ENCODE measurements around the gene LHX1. TPM values are rescaled to one million over a fixed set of nuclear protein-coding genes. Genes with fewer than 3 reads are reported as not detected.

Gene LHX1
- total RNA-seq, 4 donors from 2014 or later, result not detected

DNA sequence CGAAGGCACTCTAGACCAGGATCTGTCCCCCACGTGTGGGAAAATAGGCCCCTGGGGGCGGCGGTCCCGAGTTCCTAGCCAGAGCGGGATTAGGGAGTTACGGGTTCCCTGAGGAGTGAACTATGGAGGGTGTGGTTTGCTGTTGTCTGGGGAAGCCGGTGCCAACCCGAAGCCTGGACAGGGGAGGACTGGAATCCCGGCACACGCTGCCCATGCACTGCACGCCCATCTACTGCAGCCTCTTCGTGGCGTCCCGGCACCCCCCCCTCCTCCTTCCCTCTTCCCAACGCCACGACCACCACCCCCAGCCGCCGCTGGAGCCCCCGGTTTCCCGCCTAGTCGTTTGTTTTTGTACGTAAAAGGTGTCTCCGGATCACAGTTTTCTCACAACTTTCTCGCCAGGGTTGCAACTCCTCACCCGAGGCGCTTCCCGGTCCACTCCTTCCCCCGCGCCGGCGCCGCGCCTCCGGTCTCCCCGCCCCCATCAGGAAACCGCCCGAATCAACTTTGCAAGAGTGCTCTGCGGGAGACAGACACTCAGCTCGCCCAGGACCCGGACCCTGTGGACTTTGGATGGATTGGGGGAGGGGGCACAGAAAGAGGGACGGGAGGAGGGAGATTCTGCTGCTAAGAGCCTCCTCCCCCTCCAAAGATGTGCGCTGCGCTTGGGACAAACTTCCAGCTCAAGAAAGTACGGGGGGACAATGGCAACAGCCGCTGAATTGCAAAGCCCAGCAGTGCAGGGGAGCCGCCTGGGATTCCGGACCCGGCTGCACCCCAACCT is 1.4 kb upstream of the LHX1 start:
- peak overlapping the region in 1 of 3 donors; percentile 6 for H3K4me3 ChIP-seq (replicated peaks in 1 of 3)

DNA sequence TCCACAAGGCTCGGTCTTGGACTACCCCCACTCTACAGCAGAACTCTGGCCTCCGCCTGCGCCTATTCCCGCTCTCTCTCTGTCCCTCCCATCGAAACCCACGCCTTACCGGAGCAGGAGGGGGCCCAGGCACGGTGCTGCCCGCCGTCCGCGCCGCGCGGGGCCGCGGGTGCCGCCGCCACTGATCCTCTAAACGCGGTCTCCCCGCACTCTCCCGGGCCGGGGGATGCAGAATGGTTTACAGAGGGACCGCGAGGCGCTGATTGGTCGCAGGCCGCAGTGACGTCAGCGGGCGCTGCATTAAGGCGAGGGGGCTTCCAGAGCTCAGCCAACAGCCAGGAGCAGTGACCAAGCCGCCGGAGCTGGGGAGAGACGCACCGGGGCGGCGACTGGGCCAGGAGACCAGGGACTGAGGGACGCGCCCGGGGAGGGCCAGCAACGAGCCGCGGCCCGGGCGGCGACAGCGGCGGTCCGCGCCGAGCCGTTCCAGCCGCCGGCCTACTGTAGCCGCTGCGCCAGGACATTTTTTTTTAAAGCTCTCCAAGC is 747 bp upstream of the LHX1 start:
- Histone ChIP-seq H3K36me3 (no peaks in the 10 kb centered on the region), H3K4me1 (peaks cover 36 to 75% of the 10 kb centered on the region in 2 donors), H3K9me3 (no peaks in the 10 kb centered on the region), H3K27me3 (peaks cover 92% of the 10 kb centered on the region), H3K27ac (no peak overlapping the region), H3K4me3 (replicated peaks in 1 of 3) (peak overlapping the region in 1 of 3 donors; percentile 6)
- 4% methylated on average over 26 to 28 of the region's 58 CpGs for WGBS, 2 donors
- no peak for DNase-seq
- intact Hi-C loops (cut with DNase I), result no loop called here
- no peak for TF ChIP-seq POLR2A (IDR thresholded peaks at IDR 0.05)

More for the DNA sequence above, 1.4 kb upstream of the LHX1 start:
- WGBS, 2 donors, result 2 to 4% methylated on average over 30 to 49 of the region's 49 CpGs
- DNase-seq, result no peak
- no peak overlapping the region for H3K27ac ChIP-seq
- peaks cover 36 to 77% of the 10 kb centered on the region in 2 donors for H3K4me1 ChIP-seq
- no peaks in the 10 kb centered on the region for H3K9me3 ChIP-seq
- H3K27me3 ChIP-seq, result peaks cover 92% of the 10 kb centered on the region
- no peaks in the 10 kb centered on the region for H3K36me3 ChIP-seq
- TF ChIP-seq, protein P1, sequence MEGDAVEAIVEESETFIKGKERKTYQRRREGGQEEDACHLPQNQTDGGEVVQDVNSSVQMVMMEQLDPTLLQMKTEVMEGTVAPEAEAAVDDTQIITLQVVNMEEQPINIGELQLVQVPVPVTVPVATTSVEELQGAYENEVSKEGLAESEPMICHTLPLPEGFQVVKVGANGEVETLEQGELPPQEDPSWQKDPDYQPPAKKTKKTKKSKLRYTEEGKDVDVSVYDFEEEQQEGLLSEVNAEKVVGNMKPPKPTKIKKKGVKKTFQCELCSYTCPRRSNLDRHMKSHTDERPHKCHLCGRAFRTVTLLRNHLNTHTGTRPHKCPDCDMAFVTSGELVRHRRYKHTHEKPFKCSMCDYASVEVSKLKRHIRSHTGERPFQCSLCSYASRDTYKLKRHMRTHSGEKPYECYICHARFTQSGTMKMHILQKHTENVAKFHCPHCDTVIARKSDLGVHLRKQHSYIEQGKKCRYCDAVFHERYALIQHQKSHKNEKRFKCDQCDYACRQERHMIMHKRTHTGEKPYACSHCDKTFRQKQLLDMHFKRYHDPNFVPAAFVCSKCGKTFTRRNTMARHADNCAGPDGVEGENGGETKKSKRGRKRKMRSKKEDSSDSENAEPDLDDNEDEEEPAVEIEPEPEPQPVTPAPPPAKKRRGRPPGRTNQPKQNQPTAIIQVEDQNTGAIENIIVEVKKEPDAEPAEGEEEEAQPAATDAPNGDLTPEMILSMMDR (IDR thresholded peaks at IDR 0.05), result no peak
- no peak for TF ChIP-seq POLR2A (IDR thresholded peaks at IDR 0.05)
- intact Hi-C loops (cut with DNase I), result no loop called here

DNA sequence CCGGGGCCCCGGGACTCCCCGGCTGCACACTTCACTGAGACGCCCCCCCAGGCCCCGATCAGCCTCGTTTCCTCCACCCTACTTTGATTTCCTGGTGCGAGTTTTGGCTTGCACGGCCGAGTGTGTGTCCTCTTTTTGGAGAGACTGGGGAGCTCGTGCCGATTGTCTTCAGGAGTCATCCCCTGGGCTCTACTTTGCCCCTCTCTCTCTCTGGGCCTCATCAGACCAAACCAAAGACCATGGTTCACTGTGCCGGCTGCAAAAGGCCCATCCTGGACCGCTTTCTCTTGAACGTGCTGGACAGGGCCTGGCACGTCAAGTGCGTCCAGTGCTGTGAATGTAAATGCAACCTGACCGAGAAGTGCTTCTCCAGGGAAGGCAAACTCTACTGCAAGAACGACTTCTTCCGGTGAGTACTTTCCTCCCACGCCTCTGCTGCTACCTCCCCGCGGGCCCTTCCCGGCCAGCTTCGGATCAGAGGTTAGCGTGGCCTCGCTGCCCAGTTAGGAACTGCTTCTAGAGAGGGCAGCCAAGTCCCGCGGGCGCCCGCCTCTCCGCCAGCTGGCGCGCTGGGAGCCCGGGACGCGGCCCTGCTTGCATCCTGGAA is 787 bp downstream of the LHX1 start:
- peaks cover 42 to 72% of the 10 kb centered on the region in 2 donors for H3K4me1 ChIP-seq
- no peak for TF ChIP-seq POLR2A (IDR thresholded peaks at IDR 0.05)
- TF ChIP-seq, protein P1 (IDR thresholded peaks at IDR 0.05), result no peak
- intact Hi-C loops (cut with DNase I), result no loop called here
- peak; percentile 19 to 41 for DNase-seq
- H3K27ac ChIP-seq, result no peak overlapping the region
- no peaks in the 10 kb centered on the region for H3K9me3 ChIP-seq
- WGBS, 2 donors, result 4% methylated on average over 30 to 33 of the region's 36 CpGs
- H3K27me3 ChIP-seq, result peaks cover 93% of the 10 kb centered on the region
- no peak overlapping the region for H3K4me3 ChIP-seq (replicated peaks in 1 of 3)
- H3K36me3 ChIP-seq, result no peaks in the 10 kb centered on the region

DNA sequence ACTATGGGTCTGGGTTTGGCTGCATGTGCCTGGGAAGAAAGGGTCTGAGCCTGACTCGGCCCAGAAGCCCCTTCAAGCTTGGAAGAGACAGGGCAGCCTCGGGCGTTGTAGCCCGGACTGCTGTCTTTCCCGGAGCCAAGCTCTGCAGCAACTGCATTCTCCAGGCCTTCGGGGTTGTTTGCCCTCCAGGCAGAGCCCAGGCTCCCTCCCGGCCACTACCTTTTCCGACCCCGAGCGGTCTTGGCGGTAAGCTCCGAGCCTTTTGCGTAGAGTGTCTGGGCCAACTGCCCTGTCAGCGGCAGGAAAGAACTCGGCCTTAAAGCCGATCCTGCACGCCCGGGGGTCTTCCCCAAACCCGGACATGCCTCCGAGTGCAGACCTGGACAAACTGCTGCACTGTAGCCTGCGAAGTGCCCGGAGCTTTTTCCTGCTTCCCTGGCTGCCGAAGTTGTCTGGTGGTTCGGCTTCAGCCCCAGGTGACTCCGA is 1.3 kb downstream of the LHX1 start:
- DNase-seq, result no peak
- Histone ChIP-seq H3K27ac (no peak overlapping the region), H3K4me1 (peaks cover 42 to 71% of the 10 kb centered on the region in 2 donors), H3K27me3 (peaks cover 94% of the 10 kb centered on the region), H3K9me3 (no peaks in the 10 kb centered on the region), H3K36me3 (no peaks in the 10 kb centered on the region), H3K4me3 (replicated peaks in 1 of 3) (no peak overlapping the region)
- intact Hi-C loops (cut with DNase I), result no loop called here
- TF ChIP-seq, protein P1 (IDR thresholded peaks at IDR 0.05), result no peak
- no peak for TF ChIP-seq POLR2A (IDR thresholded peaks at IDR 0.05)
- 0 to 6% methylated on average over 3 to 6 of the region's 25 CpGs for WGBS, 2 donors

DNA sequence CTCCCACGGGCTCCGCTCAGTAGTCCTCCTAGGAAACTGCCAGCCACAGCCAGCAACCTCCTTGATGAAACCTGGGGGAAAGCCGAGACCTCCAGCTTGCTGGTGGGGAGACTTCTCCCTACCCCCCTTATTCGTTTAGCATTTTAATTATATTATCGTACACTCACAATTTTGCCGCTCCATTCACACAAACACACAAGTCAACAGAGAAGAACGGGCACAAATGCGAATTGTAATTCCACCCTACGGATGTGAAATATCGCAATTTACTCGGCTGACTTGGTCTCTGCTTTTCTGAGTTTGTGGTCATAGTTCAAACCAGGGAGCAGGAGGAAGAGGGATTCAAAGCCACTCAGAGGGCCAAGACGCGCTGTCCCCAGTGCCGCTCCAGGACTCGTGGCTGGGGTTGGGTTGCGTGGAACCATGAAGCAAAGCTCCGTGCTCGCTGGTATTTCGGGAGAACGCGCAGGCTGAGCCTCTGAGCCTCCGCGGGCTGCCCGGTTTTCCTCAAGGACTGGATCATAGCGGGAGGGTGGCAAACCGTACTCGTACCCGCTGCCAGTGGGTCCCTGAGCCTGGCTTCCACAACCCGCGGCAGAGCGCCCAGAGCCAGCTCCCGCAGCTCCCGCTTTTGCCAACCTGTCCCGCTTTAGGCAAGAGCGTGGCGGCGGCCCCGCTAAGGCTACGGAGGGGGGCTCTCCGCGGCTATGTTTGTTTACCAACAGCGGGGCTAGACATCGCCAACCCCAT is 2.0 kb downstream of the LHX1 start:
- Histone ChIP-seq H3K9me3 (no peaks in the 10 kb centered on the region), H3K4me3 (replicated peaks in 1 of 3) (no peak overlapping the region), H3K36me3 (no peaks in the 10 kb centered on the region), H3K4me1 (peaks cover 40 to 64% of the 10 kb centered on the region in 2 donors), H3K27ac (no peak overlapping the region), H3K27me3 (peaks cover 90% of the 10 kb centered on the region)
- TF ChIP-seq POLR2A (IDR thresholded peaks at IDR 0.05), result no peak
- TF ChIP-seq, protein P1 (IDR thresholded peaks at IDR 0.05), result no peak
- 9 to 15% methylated on average over 18 to 27 of the region's 43 CpGs for WGBS, 2 donors
- no peak for DNase-seq
- intact Hi-C loops (cut with DNase I), result no loop called here
